Activated naive CD4-positive, alpha-beta T cell treated with anti-CD3 and anti-CD28 coated beads, Interleukin-2, amount 50 U/mL, for 72 hours (primary cell): ENCODE measurements around the gene ARL15. TPM values are rescaled to one million over a fixed set of nuclear protein-coding genes. Genes with fewer than 3 reads are reported as not detected.

Source experiments
- ATAC-seq, 2 donors: fragments of 150-1000 bp; cut with Tn5 transposase; 2 replicates each; pipeline ENCODE4 v1.10.0; 2021; ENCODE audit warnings: mild to moderate bottlenecking in 2 of 2, moderate library complexity in 2 of 2
- DNase-seq, 2 donors: peaks; one replicate each; pipeline ENCODE4 v3.0.0; 2021 to 2022; ENCODE audit warnings: low spot score in 2 of 2
- H3K27ac Mint-ChIP-seq, 2 donors: one replicate each; pipeline ENCODE4 v1.8.0; 2022; ENCODE audit warnings: mild to moderate bottlenecking in 2 of 2, mixed read lengths in 2 of 2
- H3K36me3 Mint-ChIP-seq, 2 donors: one replicate each; pipeline ENCODE4 v1.8.0; 2022; ENCODE audit warnings: mixed read lengths in 2 of 2
- H3K9me3 Mint-ChIP-seq, 2 donors: one replicate each; pipeline ENCODE4 v1.8.0; 2022; ENCODE audit warnings: mixed read lengths in 2 of 2
- total RNA-seq, 2 donors: library from RNA; stranded (reverse); gene quantifications; one replicate each; pipeline ENCODE4 v1.2.3, GENCODE V29; 2022

Gene ARL15
- total RNA-seq, 2 donors from 2014 or later = 7.1 to 10.2 TPM

GRCh38 chr5:54278036-54278830 lies 32.1 kb downstream of the ARL15 start:
- ATAC-seq = no peak

GRCh38 chr5:54276048-54276447 lies 34.3 kb downstream of the ARL15 start:
- no peak overlapping the region for H3K27ac Mint-ChIP-seq
- peaks cover 9 to 13% of the 10 kb centered on the region in 2 donors for H3K36me3 Mint-ChIP-seq
- no peaks in the 10 kb centered on the region for H3K9me3 Mint-ChIP-seq
- no peak for ATAC-seq
- no peak for DNase-seq

More at GRCh38 chr5:54278036-54278830, 32.1 kb downstream of the ARL15 start:
- H3K9me3 Mint-ChIP-seq = no peaks in the 10 kb centered on the region
- H3K36me3 Mint-ChIP-seq = peaks cover 9 to 13% of the 10 kb centered on the region in 2 donors
- peak overlapping the region in 1 of 2 donors; percentile 3 for H3K27ac Mint-ChIP-seq
- DNase-seq = no peak

- Mint-ChIP-seq H3K36me3 (peaks cover 9 to 12% of the 10 kb centered on the region in 2 donors), H3K27ac (no peak overlapping the region), H3K9me3 (no peaks in the 10 kb centered on the region)
- DNase-seq (no peak), ATAC-seq (no peak)
Measured at GRCh38 chr5:54275361-54275760, 35.0 kb downstream of the ARL15 start.

- Mint-ChIP-seq H3K36me3 (peaks cover 5 to 8% of the 10 kb centered on the region in 2 donors), H3K9me3 (no peaks in the 10 kb centered on the region), H3K27ac (no peak overlapping the region)
- DNase-seq = no peak
- no peak for ATAC-seq
Measured at GRCh38 chr5:54274944-54275343, 35.4 kb downstream of the ARL15 start.

GRCh38 chr5:54273715-54274114 lies 36.7 kb downstream of the ARL15 start:
- ATAC-seq (no peak), DNase-seq (no peak)
- Mint-ChIP-seq H3K9me3 (no peaks in the 10 kb centered on the region), H3K36me3 (no peaks in the 10 kb centered on the region), H3K27ac (no peak overlapping the region)

GRCh38 chr5:54272746-54273145 lies 37.6 kb downstream of the ARL15 start:
- Mint-ChIP-seq H3K36me3 (no peaks in the 10 kb centered on the region), H3K9me3 (no peaks in the 10 kb centered on the region), H3K27ac (no peak overlapping the region)
- ATAC-seq (no peak), DNase-seq (no peak)

GRCh38 chr5:54270326-54270725 lies 40.0 kb downstream of the ARL15 start:
- Mint-ChIP-seq H3K9me3 (no peaks in the 10 kb centered on the region), H3K36me3 (no peaks in the 10 kb centered on the region), H3K27ac (no peak overlapping the region)
- DNase-seq (no peak), ATAC-seq (no peak)

- Mint-ChIP-seq H3K27ac (no peak overlapping the region), H3K9me3 (peaks cover 0 to 6% of the 10 kb centered on the region in 2 donors), H3K36me3 (no peaks in the 10 kb centered on the region)
- DNase-seq (no peak), ATAC-seq (no peak)
Measured at GRCh38 chr5:54264574-54264973, 45.8 kb downstream of the ARL15 start.

GRCh38 chr5:54263447-54263846 lies 46.9 kb downstream of the ARL15 start:
- no peaks in the 10 kb centered on the region for H3K36me3 Mint-ChIP-seq
- no peak for DNase-seq
- no peak overlapping the region for H3K27ac Mint-ChIP-seq
- no peak for ATAC-seq
- H3K9me3 Mint-ChIP-seq = peaks cover 0 to 6% of the 10 kb centered on the region in 2 donors

- Mint-ChIP-seq H3K9me3 (peaks cover 0 to 6% of the 10 kb centered on the region in 2 donors), H3K36me3 (no peaks in the 10 kb centered on the region), H3K27ac (no peak overlapping the region)
- DNase-seq (no peak), ATAC-seq (no peak)
Measured at GRCh38 chr5:54261596-54261995, 48.8 kb downstream of the ARL15 start.

- ATAC-seq = no peak
- Mint-ChIP-seq H3K27ac (no peak overlapping the region), H3K9me3 (peaks cover 0 to 6% of the 10 kb centered on the region in 2 donors), H3K36me3 (no peaks in the 10 kb centered on the region)
- no peak for DNase-seq
Measured at GRCh38 chr5:54259981-54260380, 50.4 kb downstream of the ARL15 start.

- ATAC-seq (peak in 1 of 2 donors; percentile 37), DNase-seq (no peak)
- peaks cover 0 to 4% of the 10 kb centered on the region in 2 donors for H3K9me3 Mint-ChIP-seq
- no peaks in the 10 kb centered on the region for H3K36me3 Mint-ChIP-seq
- H3K27ac Mint-ChIP-seq = no peak overlapping the region
Measured at GRCh38 chr5:54259090-54259489, 51.3 kb downstream of the ARL15 start.

GRCh38 chr5:54257366-54258118 lies 52.8 kb downstream of the ARL15 start:
- no peak for ATAC-seq
- DNase-seq = no peak
- Mint-ChIP-seq H3K9me3 (no peaks in the 10 kb centered on the region), H3K36me3 (no peaks in the 10 kb centered on the region), H3K27ac (no peak overlapping the region)

GRCh38 chr5:54254482-54255198 lies 55.7 kb downstream of the ARL15 start:
- DNase-seq (no peak), ATAC-seq (no peak)
- H3K9me3 Mint-ChIP-seq = no peaks in the 10 kb centered on the region
- H3K36me3 Mint-ChIP-seq = no peaks in the 10 kb centered on the region
- no peak overlapping the region for H3K27ac Mint-ChIP-seq

- Mint-ChIP-seq H3K9me3 (no peaks in the 10 kb centered on the region), H3K36me3 (no peaks in the 10 kb centered on the region), H3K27ac (no peak overlapping the region)
- no peak for DNase-seq
- no peak for ATAC-seq
Measured at GRCh38 chr5:54251981-54252380, 58.4 kb downstream of the ARL15 start.

- DNase-seq (no peak), ATAC-seq (no peak)
- H3K27ac Mint-ChIP-seq = no peak overlapping the region
- H3K9me3 Mint-ChIP-seq = no peaks in the 10 kb centered on the region
- no peaks in the 10 kb centered on the region for H3K36me3 Mint-ChIP-seq
Measured at GRCh38 chr5:54249210-54250028, 61.0 kb downstream of the ARL15 start.
